ENCODE data around the gene EIF4G3.
"Not testable (repeated sequence)": the region's sequence is repeated elsewhere in the genome, so short reads cannot be mapped to it uniquely, and the experiment has no call there.

Gene EIF4G3

DNA sequence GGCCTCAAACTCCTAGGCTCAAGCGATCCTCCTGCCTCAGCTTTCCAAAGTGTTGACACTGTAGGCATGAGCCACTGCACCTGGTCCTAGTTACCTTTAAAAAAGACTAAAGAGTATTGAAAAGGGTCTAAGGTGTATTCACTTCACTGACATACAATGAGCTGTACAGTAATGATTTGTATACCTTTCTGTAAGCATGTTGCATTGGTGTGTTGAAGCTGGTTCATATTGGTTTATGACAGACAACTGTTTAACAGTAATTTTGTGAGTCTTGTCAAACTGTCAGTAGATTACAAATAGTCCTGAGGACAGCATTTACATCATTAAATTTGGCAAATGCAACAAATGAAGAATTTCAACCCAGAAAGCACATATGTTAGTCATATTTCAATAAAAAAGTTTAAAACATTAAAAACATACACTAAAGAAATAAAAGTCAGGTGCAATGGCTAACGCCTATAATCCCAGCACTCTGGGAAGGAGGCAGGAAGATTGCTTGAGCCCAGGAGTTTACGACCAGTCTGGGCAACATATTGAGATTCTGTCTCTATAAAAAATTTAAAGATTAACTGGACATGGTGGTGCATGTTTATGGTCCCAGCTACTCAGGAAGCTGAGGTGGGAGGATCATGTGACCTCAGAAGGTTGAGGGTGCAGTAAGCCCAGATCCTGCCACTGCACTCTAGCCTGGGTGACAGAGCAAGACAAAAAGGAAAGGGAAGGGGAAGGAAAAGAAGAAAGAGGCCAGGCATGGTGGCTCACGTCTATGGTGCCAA lies 301.3 kb downstream of the EIF4G3 start:
- no peak for DNase-seq (ENCODE audit: low read depth)

DNA sequence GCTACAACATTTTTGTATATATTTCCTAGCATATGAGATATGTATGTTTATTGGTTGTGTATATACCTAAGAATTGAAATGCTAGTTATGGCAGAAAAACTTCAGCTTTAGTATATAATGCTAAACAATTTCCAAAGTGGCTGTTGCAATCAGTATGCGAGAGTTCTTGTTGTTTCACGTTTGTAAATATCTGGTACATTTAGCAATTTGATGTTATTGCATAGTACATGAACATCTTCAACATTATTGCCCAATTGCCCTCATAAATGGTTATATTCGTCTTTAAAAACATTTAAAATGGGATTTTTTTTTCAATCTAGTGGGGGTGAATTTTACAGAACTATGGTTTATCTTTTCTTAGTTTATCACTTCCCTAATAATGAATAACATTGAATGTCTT lies 303.4 kb downstream of the EIF4G3 start:
- no peak for DNase-seq (ENCODE audit: low read depth)

DNA sequence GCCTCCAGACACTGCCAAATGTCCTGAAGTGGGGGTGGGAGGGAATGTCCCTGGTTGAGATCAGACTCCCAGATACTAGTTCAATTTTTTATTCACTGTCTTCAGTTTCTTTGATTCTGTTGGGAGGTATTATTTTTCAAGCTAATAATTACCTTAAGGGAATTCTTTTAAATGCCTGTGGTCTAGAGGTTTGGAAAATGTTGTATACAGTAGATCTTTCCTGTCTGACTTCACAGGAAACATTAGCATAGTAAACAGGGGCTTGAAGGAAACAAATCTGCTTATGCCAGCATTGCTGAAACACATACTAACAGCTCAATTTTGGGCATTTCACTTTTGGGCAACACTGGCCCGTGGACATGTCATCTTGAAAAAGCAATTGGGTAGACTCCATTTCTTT lies 305.3 kb downstream of the EIF4G3 start:
- no peak for DNase-seq (ENCODE audit: low read depth)

DNA sequence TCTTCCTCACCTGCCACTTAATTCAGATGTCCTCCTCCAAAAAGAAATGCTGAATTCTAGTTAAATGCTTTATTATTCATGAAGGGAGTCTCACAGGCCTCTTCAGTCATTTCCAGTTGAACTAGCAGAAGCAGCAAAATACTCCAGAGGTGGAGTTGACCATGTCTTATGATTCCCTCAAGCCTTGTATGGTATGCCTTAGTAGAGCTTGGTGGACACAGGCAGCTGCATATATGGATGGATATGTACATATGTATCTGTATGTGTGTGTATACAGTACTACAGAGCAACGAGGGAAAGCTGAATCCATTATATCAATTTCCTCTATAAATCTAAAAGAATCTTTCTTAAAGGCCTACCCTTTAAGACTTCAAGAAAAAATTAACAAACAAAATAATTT lies 306.0 kb downstream of the EIF4G3 start:
- DNase-seq (ENCODE audit: low read depth) = no peak

DNA sequence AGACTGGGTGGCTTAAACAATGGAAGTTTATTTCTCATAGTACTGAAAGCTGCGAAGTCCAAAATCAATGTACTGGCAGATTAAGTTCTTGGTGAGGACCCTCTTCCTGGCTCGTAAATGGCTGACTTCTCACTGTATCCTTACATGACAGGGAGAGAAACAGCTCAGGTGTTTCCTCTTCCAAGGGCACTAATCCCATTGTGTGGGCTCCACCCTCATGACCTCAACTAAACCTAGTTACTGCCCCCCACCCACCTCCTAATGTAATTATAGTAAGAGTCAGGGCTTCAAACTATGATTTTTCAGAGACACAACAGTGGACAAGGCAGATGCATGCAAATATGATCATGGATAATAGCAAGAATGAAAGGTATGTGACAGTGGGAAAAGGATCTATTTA lies 308.4 kb downstream of the EIF4G3 start:
- no peak for DNase-seq (ENCODE audit: low read depth)

DNA sequence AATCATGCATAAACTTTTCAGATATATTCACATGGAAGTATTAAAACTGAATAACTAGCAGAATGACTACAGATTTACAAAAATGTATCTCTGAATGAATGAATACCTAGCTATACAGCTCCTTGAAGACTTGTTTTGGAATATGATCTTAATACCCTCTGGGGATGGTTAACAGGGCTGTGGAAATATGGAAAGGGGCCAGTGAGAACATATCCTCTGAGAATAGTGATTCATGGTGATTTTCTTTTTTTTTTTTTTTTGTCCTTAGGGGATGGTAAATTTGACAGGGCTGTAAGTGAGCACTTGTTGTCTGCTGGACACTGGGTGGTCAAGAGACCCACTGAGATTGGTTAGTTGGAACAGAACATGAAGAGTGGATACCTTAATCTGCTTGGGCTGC lies 308.9 kb downstream of the EIF4G3 start:
- peak; percentile 36 for DNase-seq (ENCODE audit: low read depth)

DNA sequence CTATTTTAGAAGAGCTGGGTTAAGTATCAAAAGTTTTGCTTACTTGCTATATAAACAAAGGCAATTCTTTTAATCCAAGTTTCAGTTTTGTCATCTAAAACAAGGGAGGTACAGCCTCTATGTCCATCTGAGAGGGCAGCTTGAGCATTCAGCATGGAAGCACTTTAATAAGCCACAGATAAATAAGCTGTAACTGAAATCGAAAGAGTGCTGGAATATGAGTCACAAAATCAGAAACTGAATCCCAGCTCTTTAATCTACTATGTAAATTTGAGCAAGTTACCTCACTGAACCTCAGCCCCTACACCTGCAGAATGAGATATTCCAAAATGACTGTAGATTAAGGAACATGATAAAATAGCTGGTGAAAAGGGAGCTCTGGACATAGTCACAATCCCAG lies 309.6 kb downstream of the EIF4G3 start:
- DNase-seq (ENCODE audit: low read depth) = peak; percentile 16

DNA sequence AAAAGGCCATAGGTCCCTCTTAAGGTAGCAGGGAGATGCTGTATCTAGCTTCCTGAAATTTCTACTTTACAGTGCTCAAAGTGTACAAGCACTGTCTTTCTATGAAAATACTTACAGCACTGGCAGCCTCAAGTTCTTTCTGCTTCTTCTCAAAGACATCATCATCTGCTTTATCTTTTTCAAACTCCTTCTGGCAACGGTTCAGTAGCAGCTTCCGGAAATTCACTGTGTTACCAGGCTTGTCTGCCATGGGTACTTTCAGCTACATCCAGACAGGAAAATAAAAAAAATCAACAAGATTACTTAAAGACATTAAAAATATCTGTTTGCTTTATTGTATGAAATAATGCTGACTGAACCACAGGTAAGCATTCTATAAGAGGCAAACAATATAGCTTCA lies 311.7 kb downstream of the EIF4G3 start:
- DNase-seq (ENCODE audit: low read depth) = no peak

DNA sequence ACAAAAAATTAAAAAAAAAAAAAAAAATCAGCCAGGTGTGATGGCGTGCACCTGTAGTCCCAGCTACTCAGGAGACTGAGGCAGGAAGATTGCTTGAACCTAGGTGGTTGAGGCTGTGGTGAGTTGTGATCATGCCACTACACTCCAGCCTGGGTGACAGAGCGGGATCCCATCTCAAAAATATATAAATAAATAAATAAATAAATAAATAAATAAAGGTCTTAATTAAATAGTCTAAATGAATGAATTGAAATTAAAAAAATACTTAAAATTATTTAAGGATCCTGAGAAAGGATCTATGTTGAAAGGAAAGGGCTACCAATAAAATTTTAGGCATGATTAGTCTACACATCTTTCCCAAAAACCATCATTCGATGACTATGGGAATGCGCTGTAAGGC lies 322.2 kb downstream of the EIF4G3 start:
- no peak for DNase-seq (ENCODE audit: low read depth)

DNA sequence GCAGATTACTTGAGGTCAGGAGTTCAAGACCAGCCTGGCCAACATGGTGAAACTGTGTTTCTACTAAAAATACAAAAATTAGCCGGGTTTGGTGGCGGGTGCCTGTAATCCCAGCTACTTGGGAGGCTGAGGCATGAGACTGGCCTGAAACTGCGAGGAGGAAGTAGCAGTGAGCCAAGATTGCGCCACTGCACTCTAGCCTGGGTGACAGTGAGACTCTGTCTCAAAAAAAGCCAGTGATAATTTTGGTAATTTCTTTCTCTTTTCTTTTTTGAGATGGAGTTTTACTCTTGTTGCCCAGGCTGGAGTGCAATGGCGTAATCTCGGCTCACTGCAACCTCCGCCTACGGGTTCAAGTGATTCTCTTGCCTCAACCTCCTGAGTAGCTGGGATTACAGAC lies 324.9 kb downstream of the EIF4G3 start:
- DNase-seq (ENCODE audit: low read depth) = not testable (repeated sequence)

DNA sequence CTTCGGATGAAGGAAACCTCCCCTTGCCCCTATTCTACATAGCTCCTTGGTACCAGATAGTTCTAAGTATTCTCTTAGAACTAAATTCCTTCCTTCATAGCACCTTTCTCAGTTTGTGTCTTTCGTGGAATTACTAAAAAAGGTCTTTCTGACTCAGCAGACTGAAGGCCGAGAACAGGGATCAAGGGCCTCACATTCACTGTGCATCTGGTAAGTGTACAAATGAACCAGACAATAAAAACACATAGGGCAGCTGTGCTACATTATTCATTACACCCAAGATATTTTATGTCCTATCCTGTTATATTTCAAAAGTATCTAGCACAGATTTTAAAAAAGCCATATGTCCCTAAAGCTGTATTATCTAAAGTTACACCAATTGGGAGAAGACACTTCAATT lies 326.7 kb downstream of the EIF4G3 start:
- DNase-seq (ENCODE audit: low read depth) = no peak

DNA sequence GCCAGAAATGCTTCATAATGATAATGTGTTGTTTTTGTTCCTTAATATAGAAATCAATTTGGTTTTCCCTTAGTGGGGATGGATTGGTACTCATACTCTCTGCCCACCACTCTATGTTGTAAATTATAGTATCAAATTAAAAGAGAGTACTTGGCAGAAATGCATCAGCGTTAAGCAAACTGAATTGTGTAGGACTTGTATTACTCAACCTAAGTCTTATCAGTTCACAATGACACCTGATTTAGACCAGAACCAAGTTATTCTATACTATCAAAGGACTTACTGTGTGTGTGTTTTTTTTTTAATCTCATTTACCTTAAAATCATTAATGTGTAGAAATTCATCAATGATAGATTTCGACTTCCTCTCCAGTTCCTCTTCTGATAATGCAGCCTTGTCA lies 327.6 kb downstream of the EIF4G3 start:
- DNase-seq (ENCODE audit: low read depth) = no peak

DNA sequence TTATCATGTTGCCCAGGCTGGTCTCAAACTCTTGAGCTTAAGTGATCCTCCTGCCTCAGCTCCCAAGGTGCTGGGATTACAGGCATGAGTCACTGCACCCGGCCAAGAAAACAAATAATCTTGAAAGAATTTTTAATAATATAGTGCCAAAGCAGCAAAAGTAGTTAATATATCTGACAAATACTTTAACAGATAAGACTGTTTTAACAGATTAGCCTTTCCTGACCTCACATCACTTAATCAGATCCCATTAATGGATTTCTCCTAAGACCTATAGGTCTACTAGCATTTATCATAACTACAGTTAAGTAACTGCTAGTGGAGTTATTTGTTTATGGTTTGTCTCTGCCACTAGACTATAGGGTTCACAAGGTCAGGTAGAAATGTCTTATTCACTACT lies 328.5 kb downstream of the EIF4G3 start:
- DNase-seq (ENCODE audit: low read depth) = no peak

DNA sequence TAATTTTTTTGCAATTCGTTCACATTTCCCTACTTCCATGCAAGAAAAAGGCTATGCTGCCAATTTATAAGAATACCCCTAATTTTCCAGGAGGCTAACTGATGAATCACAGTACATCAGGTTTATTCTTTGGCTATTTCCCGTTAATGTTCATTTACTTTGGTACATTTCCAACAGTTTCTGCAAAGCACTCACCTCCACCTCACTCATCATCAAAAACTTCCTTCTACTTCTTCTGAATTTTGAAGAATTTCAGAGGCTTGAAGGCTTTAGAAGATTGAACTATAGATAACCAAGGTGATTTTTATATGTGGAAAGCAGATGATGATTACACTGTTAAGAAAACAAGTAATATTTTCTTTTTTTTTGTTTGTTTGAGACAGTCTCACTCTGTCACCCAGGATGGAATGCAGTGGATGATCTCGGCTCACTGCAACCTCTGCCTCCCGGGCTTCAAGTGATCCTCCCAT lies 329.1 kb downstream of the EIF4G3 start:
- DNase-seq (ENCODE audit: low read depth) = no peak

DNA sequence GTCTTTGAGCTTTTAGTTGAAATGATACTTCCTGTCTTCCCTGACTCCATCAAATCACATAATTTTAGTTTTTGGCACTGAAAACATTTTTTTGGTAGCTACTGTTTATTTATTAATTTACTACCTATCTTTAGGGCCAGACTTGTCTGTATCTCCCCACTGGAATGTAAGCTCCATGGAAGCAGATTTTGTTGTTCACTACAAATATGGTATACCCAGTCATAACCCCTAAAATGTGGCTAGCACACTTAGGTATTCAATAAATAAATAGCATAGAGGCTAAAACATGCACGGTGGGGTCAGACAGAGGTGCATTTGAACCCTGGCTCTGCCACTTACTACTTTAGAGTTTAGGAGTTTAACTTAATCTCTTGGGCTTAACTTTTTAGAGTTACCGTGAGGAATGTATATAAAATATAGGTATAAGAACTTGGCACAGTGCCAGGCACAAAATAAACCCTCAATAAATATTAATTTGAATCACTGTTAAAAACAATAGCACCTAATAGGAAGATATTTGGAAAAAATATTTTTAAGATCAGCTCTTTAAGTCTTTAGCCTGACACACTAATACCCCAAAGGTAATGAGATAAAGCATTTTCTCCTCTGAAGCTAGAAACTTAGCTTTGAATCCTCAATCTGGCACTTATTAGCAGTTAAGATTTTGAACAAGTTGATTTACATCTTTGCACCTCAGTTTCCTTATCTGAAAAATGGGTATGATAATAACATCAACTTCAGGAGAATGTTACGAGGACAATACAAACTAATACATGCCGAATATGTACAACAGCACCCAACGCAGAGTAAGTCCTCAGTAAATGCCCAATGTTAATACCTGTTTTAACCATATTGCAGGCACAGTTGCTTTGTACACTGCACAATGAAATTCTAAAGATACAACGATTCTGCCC lies 330.0 kb downstream of the EIF4G3 start:
- DNase-seq (ENCODE audit: low read depth) = no peak

DNA sequence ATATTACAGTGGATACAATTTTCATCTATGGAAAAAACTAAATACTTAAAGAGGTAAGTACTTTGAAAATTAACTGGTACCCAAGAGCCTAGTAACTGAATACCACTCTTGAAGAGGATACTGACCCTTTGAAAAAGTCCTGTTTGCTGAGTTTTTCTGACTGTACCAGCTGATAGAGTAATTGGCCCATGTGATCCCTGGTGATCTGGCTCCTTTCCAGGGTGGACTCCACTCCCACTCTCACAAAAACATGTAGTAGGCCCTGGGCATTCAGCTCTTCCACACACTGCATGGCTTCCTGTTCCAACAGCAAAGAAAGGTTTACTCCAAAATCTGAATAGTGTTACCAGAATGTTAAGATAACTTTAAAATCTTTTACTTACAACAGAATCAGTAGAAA lies 336.0 kb downstream of the EIF4G3 start:
- DNase-seq (ENCODE audit: low read depth) = no peak

DNA sequence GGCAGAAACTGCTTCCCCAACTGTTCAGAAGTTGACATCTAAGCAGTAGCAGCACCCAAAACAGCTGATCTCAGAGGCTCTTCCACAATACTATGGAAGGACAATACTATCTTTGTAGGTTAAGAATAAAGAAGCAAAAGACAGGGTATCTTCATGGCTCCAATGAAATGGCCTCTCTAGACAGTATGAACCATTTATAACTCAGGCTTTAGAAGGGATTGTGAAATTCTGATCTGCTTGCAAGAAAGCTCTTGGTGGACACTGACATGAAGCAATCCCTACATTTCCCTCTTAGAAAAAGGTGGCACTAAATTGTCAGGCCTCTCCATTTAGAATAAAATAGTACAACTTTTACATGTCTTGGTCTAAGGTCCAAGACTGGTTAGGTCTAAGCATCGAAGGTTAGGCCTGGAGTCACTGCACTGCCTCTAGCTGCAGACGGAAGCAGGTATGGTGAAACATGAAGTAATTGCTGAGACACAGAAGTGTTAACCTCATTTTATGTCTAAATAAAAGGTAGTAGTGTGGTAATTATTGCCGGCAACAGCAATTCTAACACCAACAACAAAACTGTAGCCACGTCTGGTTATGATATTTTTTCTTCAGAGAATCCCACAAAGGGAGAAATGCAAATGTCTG lies 339.0 kb downstream of the EIF4G3 start:
- DNase-seq (ENCODE audit: low read depth) = no peak

DNA sequence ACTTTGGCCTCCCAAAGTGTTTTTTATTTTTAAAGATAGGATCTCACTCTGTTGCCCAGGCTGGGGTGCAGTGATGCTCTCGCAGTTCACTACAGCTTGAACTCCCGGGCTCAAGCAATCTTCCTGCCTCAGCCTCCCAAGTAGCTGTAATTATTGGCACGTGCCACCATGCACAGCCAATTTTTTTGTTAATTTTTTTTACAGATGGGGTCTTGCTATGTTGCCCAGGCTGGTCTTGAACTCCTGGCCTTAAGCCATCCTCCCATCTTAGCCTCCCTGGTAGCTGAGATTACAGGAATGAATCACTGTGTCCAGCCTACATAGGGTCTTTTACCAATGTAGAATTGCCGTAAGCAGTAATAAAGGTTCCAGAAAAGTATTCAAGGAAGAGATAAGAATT lies 340.5 kb downstream of the EIF4G3 start:
- DNase-seq (ENCODE audit: low read depth) = no peak

DNA sequence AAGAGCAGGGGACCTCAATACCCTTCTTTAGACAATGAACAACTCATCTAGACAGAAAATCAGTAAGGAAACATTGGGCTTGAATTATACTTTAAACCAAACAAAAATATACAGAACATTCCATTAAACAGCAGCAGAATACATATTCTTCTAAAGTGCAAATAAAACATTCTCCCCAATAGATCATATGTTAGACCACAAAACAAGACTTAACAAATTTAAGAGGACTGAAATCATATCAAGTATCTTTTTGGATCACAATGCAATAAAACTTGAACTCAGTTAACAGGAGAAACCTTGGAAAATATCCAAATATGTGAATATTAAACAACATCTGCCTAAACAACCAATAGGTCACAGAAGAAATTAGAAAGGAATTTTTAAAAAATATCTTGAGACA lies 341.9 kb downstream of the EIF4G3 start:
- no peak for DNase-seq (ENCODE audit: low read depth)

DNA sequence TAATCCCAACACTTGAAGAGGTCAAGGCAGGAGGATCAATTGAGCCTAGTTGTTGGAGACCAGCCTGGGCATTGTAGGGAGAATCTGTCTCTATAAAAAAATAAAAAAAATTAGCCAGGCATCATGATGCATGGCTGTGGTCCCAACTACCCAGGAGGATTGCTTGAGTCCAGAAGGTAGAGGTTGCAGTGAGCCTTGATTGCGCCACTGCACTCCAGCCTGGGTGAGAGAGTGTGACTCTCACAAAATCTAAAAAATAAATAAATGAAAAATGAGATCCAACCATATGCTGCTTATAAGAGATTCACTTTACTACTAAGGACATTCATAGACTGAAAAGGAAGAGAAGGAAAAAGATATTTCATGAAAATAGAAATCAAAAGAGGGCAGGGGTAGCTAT lies 342.5 kb downstream of the EIF4G3 start:
- DNase-seq (ENCODE audit: low read depth) = no peak

DNA sequence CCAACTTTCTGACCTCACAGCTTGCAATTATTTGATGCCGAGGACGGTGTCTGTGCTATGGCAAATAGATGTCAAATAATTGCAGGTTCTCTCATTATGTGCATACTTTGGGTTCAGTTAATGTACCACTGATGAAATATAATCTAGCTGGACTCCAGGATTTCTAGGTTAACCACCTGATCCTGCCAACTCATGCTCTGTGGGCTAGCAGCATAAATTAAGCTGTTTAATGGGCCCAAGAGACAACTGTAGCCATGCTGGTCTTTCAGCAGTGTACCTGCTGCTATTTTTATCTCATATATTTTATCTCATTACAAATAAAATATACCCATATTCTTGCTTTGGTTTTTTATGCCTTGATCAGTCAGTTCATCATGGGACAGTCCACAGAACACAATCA lies 346.3 kb downstream of the EIF4G3 start:
- DNase-seq (ENCODE audit: low read depth) = peak; percentile 4

DNA sequence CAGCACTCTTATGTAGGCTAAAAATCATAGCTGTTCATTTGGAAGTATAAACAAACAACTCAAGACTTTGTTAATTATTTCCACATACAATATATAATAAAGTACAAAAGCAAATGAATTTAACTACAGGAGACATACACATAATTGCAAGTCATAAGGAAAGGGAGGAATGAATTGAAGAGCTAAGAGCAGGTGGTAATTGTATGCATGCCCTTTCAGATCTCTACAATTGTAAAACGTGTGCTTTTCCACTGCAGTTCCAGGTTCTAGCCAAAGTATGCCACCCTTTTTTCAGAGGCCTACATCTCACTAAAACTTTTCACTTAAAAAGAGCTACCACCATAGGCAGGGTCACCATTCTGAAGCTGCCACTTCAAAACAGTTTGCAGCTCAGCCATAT lies 346.8 kb downstream of the EIF4G3 start:
- no peak for DNase-seq (ENCODE audit: low read depth)

DNA sequence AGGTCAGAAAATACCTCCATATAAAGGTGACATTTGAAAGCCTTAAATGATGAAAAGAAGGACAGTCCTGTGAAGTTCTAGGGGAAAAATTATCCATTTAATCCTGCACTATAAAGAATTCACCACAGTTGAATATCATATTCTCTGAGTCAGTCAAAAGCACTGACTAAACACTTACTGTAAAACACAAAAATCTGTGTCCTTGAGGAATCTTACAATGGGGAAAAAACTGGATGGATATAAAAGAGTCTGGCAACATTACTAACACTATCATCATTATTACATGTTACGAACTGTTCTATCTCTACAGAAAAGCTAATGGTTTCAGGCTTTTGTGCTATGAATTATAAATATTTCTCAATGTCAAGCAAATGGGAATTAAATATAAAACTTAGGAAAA lies 347.2 kb downstream of the EIF4G3 start:
- peak; percentile 51 for DNase-seq (ENCODE audit: low read depth)
